Activated naive CD8-positive, alpha-beta T cell (primary cell): ENCODE measurements around the gene ECM1.
A peak's percentile ranks its signal among the peaks of the same experiment; 100 is the strongest.

Source experiments
- H3K27ac Mint-ChIP-seq: one replicate; pipeline ENCODE4 v1.8.0; 2021; ENCODE audit warnings: mixed read lengths
- H3K27me3 Mint-ChIP-seq: one replicate; pipeline ENCODE4 v1.8.0; 2021; ENCODE audit warnings: mixed read lengths
- H3K36me3 Mint-ChIP-seq: one replicate; pipeline ENCODE4 v1.8.0; 2021; ENCODE audit warnings: mixed read lengths
- H3K4me1 Mint-ChIP-seq: one replicate; pipeline ENCODE4 v1.8.0; 2021; ENCODE audit warnings: low read depth, mixed read lengths
- H3K4me3 Mint-ChIP-seq: one replicate; pipeline ENCODE4 v1.8.0; 2021; ENCODE audit warnings: mild to moderate bottlenecking, mixed read lengths
- H3K9me3 Mint-ChIP-seq: one replicate; pipeline ENCODE4 v1.8.0; 2021; ENCODE audit warnings: low read depth, mixed read lengths

The ECM1 gene

DNA sequence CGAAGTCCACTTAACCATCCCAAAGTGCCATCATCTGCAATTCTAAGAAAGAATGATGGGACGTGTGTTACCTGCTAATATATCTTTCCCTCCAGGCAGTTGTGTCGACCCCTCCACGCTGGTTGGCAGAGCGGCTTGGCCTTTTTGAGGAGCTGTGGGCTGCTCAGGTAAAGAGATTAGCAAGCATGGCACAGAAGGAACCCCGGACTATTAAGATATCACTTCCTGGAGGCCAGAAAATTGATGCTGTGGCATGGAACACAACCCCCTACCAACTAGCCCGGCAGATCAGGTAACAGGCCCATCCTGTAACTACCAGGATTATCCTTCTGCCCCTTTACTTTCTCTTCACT is 20.2 kb upstream of the ECM1 start:
- H3K27ac Mint-ChIP-seq = peak overlapping the region; percentile 99
- peaks cover 19% of the 10 kb centered on the region for H3K4me1 Mint-ChIP-seq
- H3K9me3 Mint-ChIP-seq = no peaks in the 10 kb centered on the region
- peaks cover 16% of the 10 kb centered on the region for H3K36me3 Mint-ChIP-seq
- H3K27me3 Mint-ChIP-seq = no peaks in the 10 kb centered on the region
- H3K4me3 Mint-ChIP-seq = peak overlapping the region; percentile 99

DNA sequence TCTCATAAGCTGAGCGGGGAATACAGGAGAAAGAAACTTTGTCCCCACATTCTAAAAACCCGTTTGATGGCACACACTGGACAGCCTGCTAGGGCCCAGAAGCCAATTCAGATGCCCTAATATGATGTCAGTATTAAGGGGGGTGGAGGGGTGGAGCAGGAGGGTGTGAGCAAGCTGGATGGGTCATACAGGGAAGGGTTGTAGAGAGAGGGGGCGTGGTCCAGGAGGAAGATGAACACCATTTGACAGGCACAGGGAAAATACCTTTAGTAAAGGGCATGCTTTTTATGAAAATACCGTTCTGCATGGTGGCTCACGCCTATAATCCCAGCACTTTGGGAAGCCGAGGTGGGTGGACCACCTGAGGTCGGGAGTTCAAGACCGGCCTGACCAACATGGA is 14.7 kb upstream of the ECM1 start:
- Mint-ChIP-seq H3K27ac (no peak overlapping the region), H3K27me3 (no peaks in the 10 kb centered on the region), H3K4me3 (no peak overlapping the region), H3K36me3 (peaks cover 18% of the 10 kb centered on the region), H3K4me1 (peaks cover 8% of the 10 kb centered on the region), H3K9me3 (no peaks in the 10 kb centered on the region)

DNA sequence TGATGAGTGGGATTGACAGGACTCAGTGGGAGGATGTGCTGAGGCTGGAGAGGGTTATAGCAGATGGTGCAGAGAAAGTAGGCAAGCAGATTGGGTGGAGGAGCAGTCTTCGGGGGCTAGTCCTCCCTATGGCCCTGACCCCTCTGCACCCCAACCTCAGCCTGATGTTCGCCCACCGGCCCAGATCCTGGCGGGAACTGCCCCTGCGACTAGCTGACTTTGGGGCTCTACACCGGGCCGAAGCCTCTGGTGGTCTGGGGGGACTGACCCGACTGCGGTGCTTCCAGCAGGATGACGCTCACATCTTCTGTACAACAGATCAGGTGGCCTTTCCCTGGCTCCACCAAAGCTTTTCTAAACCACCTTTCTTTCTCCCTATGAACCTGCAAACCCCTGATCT is 9.6 kb upstream of the ECM1 start:
- Mint-ChIP-seq H3K27me3 (no peaks in the 10 kb centered on the region), H3K9me3 (no peaks in the 10 kb centered on the region), H3K27ac (no peak overlapping the region), H3K36me3 (peaks cover 7% of the 10 kb centered on the region), H3K4me1 (no peaks in the 10 kb centered on the region), H3K4me3 (no peak overlapping the region)

DNA sequence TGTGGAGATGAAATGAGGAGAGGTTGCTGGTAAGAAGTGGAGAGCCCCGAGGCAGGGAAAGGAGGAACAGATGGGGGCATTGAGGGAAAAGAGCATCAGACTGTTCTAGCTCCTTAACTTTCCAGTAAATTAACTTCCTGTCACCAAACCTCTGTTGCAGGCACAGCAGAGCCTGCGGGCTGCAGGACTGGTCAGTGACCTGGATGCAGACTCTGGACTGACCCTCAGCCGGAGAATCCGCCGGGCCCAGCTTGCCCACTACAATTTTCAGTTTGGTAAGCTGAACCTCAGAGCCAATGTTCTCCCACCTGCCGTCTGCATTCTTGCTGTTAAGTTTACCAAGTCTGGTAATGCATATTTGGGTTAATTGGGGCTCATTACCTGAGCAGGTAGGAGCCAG is 2.5 kb upstream of the ECM1 start:
- Mint-ChIP-seq H3K27ac (no peak overlapping the region), H3K9me3 (no peaks in the 10 kb centered on the region), H3K36me3 (peaks cover 5% of the 10 kb centered on the region), H3K27me3 (no peaks in the 10 kb centered on the region), H3K4me1 (no peaks in the 10 kb centered on the region), H3K4me3 (no peak overlapping the region)

DNA sequence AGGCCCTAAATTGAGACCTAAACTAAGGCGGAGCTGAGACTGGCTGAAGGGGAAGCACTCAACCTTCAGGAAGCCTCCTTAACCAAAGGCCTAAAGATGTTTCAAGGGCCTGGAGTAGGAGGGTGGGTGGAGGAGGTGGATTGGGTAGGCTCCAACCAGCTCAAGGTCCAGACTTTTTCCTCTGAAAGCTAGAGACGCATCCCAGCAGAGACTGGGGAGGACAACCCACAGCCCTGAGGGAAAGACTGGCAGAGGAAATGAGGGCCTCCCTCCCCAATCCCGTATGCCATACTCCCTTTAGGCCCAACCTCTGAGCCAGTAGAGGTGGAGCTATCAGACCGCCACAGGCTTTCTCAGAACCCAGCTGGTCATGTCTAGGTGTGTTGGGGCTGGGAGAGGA is 1.1 kb downstream of the ECM1 start:
- no peak overlapping the region for H3K27ac Mint-ChIP-seq
- H3K4me3 Mint-ChIP-seq = no peak overlapping the region
- H3K36me3 Mint-ChIP-seq = peaks cover 5% of the 10 kb centered on the region
- no peaks in the 10 kb centered on the region for H3K27me3 Mint-ChIP-seq
- no peaks in the 10 kb centered on the region for H3K4me1 Mint-ChIP-seq
- H3K9me3 Mint-ChIP-seq = no peaks in the 10 kb centered on the region

DNA sequence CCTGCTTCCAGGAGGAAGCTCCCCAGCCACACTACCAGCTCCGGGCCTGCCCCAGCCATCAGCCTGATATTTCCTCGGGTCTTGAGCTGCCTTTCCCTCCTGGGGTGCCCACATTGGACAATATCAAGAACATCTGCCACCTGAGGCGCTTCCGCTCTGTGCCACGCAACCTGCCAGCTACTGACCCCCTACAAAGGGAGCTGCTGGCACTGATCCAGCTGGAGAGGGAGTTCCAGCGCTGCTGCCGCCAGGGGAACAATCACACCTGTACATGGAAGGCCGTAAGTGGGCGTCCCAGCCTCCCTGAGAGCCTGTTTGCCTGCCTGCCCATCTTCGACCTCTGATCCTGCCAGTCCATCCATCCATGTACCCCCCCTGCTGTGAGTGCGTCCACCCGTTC is 3.6 kb downstream of the ECM1 start:
- no peaks in the 10 kb centered on the region for H3K9me3 Mint-ChIP-seq
- peaks cover 7% of the 10 kb centered on the region for H3K4me1 Mint-ChIP-seq
- peaks cover 2% of the 10 kb centered on the region for H3K36me3 Mint-ChIP-seq
- no peak overlapping the region for H3K27ac Mint-ChIP-seq
- H3K27me3 Mint-ChIP-seq = no peaks in the 10 kb centered on the region
- no peak overlapping the region for H3K4me3 Mint-ChIP-seq

DNA sequence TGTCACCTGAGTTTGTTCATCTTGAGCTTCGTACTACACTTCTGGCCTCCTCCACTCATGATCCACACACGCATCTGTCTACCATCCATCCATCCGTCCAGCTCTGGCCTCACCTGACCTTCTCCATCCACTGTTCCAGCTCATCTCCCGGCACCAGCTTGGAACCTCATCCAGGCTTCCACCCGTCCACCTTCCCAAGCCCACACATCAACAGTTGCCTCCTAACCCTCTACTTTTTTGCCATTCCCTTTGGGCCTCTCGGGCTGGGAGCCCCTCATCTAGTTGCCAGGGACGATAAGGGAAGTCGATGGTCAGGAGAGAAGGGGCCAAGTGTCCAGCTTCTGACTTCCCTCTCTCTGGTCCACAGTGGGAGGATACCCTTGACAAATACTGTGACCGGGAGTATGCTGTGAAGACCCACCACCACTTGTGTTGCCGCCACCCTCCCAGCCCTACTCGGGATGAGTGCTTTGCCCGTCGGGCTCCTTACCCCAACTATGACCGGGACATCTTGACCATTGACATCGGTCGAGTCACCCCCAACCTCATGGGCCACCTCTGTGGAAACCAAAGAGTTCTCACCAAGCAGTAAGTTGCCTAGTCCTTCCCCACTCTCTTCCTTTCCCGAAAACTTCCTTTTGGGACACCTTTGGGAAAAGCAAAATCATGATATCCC is 4.2 kb downstream of the ECM1 start:
- Mint-ChIP-seq H3K4me3 (no peak overlapping the region), H3K27ac (no peak overlapping the region), H3K27me3 (no peaks in the 10 kb centered on the region), H3K36me3 (peaks cover 2% of the 10 kb centered on the region), H3K4me1 (peaks cover 11% of the 10 kb centered on the region), H3K9me3 (no peaks in the 10 kb centered on the region)

DNA sequence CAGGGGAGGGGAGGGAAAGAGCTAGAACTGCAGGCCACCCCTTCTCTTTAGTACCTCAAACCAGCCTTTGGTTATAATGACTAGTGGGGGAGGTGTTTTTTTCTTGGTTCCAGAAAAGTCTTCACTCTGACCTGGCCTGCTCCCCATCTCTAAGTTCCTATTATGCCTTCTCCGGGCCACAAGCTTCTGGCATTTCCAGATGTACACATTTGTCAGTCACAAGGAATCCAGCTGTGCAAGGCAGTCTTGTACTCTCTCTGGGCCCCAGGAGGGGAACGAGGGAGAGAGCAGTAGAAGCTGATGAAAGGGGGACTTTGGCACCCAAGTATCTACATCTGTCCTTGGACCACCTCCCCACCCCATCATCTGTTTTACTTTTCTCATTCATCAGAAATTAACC is 4.9 kb downstream of the ECM1 start:
- Mint-ChIP-seq H3K27me3 (no peaks in the 10 kb centered on the region), H3K9me3 (no peaks in the 10 kb centered on the region), H3K27ac (no peak overlapping the region), H3K36me3 (peaks cover 2% of the 10 kb centered on the region), H3K4me1 (peaks cover 12% of the 10 kb centered on the region), H3K4me3 (no peak overlapping the region)

DNA sequence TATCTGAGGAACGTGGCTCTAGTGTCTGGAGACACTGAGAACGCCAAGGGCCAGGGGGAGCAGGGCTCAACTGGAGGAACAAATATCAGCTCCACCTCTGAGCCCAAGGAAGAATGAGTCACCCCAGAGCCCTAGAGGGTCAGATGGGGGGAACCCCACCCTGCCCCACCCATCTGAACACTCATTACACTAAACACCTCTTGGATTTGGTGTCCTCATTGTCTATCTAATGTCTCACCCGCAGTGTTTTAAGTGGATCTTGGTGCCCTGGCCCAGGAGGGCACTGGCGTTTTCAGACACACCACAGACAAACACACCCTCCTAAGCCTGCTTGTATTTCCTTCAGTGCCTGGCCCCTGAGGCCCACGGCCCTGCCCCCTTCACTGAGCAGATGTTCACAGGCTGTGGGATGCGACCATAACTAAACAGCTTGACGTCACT is 5.5 kb downstream of the ECM1 start:
- H3K4me1 Mint-ChIP-seq = peaks cover 12% of the 10 kb centered on the region

DNA sequence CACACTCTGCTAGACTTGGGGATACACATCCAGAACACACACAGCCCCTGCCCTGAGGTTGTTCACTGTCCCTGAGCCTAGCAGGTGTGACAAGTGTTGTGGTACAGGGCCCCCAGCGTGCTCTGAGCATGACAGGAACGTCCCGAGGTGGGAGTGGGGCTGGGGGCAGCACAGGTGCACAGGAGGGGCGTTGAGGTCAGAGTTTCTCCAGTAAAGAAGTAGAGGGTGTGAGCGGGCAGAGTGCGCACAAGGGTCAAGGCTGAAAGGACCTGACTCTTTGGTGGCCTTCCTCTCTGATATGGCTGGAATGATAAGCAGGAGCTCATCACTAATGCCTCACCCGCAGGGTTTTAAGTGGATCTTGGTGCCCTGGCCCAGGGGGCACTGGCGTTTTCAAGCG is 6.4 kb downstream of the ECM1 start:
- peaks cover 2% of the 10 kb centered on the region for H3K36me3 Mint-ChIP-seq
- H3K4me3 Mint-ChIP-seq = peak overlapping the region; percentile 92
- no peaks in the 10 kb centered on the region for H3K27me3 Mint-ChIP-seq
- no peaks in the 10 kb centered on the region for H3K9me3 Mint-ChIP-seq
- H3K4me1 Mint-ChIP-seq = peaks cover 12% of the 10 kb centered on the region
- H3K27ac Mint-ChIP-seq = no peak overlapping the region

More for the DNA sequence above, 5.5 kb downstream of the ECM1 start:
- no peaks in the 10 kb centered on the region for H3K27me3 Mint-ChIP-seq
- no peak overlapping the region for H3K4me3 Mint-ChIP-seq
- H3K27ac Mint-ChIP-seq = no peak overlapping the region
- H3K9me3 Mint-ChIP-seq = no peaks in the 10 kb centered on the region
- peaks cover 2% of the 10 kb centered on the region for H3K36me3 Mint-ChIP-seq

DNA sequence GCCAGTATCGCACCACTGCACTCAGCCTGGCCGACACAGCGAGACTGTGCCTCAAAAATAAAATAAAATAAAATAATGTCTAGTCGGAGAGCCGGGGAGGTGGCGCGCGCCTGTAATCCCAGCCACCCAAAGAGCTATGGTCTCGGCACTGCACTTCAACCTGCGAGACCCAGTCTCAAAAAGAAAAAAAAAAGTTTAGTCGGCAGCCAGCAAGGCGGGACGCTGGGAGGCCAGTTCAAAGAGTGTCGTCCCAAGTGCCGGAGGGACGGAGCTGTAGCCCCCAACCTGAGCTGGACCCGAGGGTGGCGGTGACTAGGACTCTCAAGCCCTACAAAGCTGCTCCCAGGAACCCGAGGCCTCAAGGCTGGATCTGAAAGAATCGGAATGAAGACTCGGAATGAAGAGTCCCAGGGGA is 7.0 kb downstream of the ECM1 start:
- Mint-ChIP-seq H3K27me3 (no peaks in the 10 kb centered on the region), H3K27ac (peak overlapping the region; percentile 76), H3K9me3 (no peaks in the 10 kb centered on the region), H3K4me3 (peak overlapping the region; percentile 92), H3K36me3 (peaks cover 2% of the 10 kb centered on the region), H3K4me1 (peaks cover 12% of the 10 kb centered on the region)

DNA sequence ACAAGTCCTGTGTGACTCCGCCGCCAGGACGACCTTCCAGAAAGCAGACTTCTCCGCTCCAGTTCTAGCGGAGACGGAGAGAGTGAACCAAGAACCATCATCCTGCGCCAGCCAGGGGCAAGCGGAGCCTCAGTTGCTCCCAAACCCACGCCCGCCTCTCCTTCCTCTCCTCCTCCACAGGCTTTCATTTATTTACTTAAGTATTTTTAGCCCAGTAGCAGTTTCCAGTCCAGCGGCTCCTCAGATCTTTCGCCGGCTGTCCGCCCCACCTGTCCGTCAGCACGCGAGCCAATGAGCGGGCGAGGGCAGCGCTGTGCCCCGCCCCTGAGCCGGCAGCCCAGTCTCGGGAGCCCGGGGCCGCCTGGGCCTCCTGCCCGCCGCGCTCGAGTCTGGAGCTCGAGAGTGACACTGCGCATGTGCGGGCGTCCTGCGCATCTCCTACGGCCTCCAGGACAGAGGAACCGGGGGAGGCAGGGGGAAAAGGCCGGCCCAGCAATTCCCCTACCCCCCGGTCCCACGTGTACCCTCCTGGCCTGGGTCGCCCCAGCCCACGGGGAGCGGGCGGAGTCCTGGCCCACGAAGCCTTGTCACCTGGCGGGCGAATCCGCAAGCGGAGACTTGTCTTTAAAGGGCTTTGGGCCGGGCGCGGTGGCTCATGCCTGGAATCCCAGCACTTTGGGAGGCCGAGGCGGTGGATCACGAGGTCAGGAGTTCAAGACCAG is 7.6 kb downstream of the ECM1 start, which contains the start of gene FALEC:
Gene FALEC, plus strand, starts transcription at position 425 of the 722 bp plus-strand sequence.
- Mint-ChIP-seq H3K4me1 (peaks cover 12% of the 10 kb centered on the region), H3K36me3 (peaks cover 2% of the 10 kb centered on the region), H3K4me3 (peak within 1 kb of the TSS; percentile 92), H3K27me3 (no peaks in the 10 kb centered on the region), H3K9me3 (no peaks in the 10 kb centered on the region), H3K27ac (peak within 1 kb of the TSS; percentile 76)

DNA sequence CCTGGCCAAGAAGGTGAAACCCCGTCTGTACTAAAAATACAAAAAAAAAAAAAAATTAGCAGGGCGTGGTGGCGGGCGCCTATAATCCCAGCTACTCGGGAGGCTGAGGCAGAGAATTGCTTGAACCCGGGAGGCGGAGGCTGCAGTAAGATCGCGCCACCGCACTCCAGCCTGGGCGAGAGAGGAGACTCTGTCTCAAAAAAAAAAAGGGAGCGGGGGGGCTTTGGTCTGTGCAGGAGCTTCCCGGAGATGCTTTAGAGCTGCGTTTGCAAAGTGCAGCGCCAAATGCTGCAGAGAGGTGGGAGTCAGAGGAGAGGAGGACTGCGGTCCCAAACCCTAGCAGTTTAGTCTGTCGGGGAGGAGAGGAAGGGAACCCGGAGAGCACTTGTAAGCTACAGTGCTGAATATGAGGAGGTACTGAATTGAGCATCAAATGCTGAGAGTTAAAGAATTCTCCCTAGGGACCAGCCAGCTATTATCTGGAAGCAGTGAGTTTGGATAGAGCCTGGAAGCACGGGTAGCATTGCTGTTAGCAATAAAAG is 8.2 kb downstream of the ECM1 start:
- Mint-ChIP-seq H3K4me3 (peak overlapping the region; percentile 92), H3K27ac (no peak overlapping the region), H3K36me3 (no peaks in the 10 kb centered on the region), H3K9me3 (no peaks in the 10 kb centered on the region), H3K4me1 (peaks cover 12% of the 10 kb centered on the region), H3K27me3 (no peaks in the 10 kb centered on the region)

DNA sequence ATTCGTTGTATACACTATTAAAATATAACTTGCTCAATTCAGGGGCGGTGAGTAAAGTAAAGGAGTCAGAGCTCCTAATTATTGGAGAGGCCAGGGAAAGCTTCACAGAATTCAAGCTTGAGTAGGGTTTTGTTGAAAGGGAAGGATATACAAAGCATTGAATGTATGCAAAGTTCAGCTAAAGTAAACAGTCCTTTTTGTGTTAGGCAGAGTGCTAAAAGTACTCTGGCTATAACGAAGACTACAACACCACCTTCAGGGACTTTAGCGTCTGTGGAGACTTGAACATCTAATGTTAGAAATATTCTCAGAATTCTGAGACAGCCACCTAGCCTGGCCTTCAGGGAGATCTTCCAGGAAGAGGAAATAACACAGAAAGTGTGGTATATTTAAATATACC is 8.7 kb downstream of the ECM1 start:
- Mint-ChIP-seq H3K4me3 (peak overlapping the region; percentile 92), H3K36me3 (no peaks in the 10 kb centered on the region), H3K27me3 (no peaks in the 10 kb centered on the region), H3K4me1 (peaks cover 12% of the 10 kb centered on the region), H3K9me3 (no peaks in the 10 kb centered on the region), H3K27ac (no peak overlapping the region)

DNA sequence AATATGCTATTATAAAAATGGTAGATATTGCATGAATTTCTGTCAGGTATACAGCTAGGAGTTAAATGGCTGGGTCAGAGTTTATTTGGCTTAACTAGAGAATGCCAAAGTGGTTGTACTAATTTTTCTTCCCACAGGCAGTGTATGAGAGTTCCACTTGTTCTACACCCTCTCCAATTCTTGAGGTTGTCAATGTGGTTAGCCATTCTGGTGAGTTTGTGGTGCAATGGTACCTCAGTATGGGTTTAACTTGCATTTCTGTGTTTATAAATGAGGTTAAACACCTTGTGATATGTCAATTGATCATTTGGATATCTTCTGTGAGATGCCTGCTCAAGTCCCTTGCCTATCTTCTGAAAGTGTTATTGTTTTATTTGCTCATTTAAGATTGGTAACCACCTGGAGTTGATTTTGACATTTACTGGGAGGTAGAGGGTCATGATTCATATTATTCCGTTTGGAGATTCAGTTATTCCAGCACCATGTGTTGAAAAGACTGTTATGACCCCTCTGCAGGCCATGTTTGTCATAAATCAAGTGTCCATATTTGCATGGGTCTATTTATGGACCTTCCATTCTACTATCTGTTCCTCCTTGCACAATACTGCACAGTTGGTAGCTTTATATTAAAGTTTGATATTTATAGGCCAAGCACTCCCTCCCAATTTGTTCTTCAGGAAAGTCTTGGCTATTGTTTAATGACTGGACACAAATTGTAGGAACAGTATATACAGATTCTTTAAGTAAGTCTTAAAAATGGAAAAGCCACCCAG is 13.5 kb downstream of the ECM1 start:
- no peaks in the 10 kb centered on the region for H3K27me3 Mint-ChIP-seq
- H3K4me3 Mint-ChIP-seq = no peak overlapping the region
- H3K4me1 Mint-ChIP-seq = peaks cover 7% of the 10 kb centered on the region
- H3K36me3 Mint-ChIP-seq = no peaks in the 10 kb centered on the region
- no peaks in the 10 kb centered on the region for H3K9me3 Mint-ChIP-seq
- no peak overlapping the region for H3K27ac Mint-ChIP-seq
